ENCODE data around the gene PXDN.
"Not testable (repeated sequence)": the region's sequence is repeated elsewhere in the genome, so short reads cannot be mapped to it uniquely, and the experiment has no call there.

PXDN gene

DNA sequence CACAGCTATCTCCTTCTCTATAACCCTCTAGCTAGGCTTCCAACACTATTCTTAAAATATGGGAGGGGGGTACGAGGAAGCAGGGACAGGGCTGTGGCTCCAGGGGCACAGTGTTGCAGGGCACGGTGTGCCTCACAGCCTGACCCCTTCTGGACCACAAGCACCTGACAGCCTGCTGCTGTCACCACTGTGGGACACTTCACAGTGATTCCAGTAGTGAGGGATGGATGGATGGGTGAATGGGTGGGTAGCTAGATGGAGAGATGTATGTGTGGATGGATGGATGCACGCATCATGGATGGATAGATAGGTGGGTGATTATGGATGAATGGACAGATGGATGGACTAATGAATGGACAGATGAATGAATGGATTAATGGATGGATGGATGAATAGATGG is 21.6 kb downstream of the PXDN start:
- DNase-seq (ENCODE audit: low read depth): no peak

DNA sequence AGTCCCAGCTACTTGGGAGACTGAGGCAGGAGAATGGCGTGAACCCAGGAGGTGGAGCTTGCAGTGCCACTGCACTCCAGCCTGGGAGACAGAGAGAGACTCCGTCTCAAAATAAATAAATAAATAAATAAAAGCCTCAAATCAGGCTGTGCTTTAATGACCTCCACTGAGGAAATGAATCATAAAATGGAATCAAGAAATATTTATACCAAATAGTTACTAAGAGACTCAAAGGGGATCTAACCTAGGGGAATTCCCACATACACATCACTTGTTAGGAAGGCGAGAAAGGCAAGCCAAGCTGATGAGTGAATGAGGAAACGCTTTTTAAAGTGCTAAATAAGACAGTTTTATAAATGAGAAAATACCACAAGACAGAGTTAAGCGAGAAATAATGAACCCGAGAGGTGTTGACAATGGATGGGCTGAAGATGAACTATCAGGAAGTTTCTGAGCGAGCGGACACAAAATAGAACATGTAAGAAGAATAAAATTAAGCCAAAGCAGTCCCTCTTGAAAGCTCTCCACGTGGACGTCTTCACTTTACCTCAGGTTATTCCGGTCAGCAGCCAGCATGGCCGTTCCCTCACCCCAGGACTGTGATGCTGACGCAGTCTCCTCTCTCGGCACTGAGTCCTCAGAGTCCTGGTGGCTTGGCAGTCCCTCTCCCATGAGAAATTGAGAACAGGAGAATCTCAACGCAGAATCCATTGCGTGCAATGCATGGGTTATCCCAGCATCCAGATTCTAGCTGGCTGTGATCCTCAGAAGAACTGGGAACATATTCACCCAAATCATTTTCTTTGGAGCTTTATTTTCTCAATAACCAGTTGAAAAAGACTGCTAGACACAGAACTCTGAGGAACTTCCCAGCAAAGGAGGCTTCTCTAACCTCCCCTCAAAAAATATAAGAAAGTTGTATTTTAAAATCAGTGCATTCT is 22.3 kb downstream of the PXDN start:
- no peak for DNase-seq (ENCODE audit: low read depth)

DNA sequence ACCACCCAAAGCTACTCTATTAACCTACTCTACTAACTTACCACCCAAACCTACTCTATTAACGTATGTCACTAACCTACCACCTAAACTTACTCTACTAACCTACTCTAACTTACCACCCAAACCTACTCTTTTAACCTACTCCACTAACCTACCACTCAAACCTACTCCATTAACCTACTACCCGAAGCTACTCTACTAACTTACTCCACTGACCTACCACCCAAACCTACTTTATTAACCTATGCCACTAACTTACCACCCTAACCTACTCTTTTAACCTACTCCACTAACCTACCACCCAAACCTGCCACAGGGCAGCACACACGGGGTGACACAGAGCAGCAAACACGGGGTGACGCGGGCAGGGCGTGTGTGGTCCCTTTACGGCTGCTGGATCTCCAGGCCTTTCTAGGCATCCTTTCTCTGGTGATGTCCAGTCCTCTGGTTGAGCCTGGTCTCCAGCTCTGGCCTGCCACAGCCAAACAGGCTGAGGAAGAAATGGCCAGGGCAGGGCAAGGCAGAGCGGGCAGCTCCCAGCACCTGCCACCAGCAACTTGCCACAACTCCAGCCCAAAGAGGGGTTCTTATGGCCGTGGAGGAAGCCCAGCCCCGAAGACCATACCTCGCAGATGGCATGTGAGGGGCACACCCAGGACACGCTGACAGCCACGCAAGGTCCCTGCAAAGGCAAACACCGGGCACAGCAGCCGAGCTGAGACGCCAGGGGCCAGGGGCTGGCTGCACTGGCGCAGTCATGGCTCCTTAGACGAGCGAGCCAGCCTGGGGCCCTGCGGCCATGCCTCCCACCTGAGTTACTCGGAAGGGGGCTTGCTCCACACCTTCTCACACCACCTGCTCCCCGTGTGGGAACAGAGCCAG is 25.7 kb downstream of the PXDN start:
- no peak for DNase-seq (ENCODE audit: low read depth)

DNA sequence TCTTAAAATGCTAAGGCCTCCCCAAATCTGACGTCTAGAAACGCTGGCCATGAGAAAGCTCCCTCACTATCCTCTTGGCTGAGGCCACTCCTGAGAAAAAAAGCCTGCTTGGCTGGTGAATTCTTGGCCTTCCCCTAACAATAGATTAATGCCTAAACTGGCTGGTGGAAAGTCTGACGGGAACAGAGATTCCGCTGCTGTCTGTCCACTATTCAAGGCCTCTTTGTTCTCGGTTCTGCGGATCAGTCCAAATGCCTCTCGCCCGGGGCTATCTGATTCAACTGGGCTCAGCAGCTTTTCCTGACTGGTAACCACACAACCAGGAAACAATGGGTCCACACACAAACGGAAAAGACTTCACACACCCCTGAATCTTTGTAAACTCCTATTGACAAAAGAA is 27.2 kb downstream of the PXDN start:
- DNase-seq (ENCODE audit: low read depth): no peak

DNA sequence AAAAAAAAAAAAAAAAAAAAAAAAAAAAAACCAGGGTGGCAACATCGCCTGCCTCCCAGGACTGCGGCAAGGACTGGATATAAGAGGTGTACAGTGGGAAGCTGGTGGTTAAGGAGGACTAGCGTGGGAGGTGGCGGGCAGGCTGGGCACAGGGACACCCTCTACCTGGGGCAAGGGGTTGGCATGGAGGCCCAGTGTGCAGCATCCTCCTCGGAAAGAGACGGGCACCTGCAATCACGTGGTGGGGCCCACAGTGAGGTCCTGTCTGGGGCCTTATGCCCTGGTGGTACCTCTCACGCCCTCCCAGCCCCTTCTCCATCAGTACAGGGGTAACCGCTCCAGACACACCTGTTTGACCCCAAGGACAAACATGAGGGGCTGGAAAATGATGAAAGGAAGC is 27.9 kb downstream of the PXDN start:
- no peak for DNase-seq (ENCODE audit: low read depth)

DNA sequence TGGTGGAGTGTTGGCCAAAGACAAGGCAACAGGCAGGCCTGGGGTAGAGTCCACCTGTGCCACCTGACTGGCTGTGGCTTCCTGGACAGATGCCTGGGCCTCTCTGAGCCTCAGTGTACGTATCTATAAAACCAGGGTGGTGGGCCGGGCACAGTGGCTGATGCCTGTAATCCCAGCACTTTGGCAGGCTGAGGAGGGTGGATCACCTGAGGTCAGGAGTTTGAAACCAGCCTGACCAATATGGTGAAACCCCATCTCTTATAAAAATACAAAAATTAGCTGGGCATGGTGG is 28.4 kb downstream of the PXDN start:
- not testable (repeated sequence) for DNase-seq (ENCODE audit: low read depth)

DNA sequence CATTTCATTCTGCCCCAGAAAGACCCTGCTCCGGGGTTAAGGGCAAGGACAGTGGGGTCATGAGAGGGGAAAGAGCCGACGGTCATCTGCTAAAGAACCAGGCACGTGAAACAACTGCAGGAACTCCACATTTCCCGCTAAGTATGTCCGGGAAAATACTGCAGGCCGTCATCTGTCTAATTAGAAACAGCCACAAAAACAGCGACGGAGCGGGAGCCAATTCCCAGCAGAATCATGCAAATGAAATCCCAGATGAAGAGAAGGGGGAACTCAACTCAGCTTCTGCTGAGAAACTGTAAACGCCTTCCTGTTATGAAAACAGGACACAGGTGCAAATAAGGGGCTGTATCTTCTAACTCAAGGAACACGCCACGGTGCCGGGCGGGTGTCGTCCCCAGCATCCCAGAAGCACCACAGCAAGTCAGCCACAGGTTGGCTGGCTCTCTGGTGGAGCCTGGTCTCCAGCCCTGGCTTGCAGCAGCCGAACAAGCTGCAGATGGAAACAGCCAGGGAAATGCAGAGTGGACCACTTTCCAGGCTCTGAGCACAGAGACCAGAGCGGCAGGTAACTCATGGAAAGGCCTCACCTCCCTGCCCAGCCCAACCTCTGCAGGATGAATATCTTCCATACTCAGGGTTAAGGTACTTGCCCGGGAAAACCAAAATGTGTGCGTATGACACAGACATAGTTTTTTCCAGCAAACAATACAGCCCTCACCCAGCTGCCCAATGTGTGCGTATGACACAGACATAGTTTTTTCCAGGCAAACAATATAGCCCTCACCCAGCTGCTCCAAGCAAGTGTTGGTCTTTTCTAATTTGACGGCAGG is 28.9 kb downstream of the PXDN start:
- DNase-seq (ENCODE audit: low read depth): no peak

DNA sequence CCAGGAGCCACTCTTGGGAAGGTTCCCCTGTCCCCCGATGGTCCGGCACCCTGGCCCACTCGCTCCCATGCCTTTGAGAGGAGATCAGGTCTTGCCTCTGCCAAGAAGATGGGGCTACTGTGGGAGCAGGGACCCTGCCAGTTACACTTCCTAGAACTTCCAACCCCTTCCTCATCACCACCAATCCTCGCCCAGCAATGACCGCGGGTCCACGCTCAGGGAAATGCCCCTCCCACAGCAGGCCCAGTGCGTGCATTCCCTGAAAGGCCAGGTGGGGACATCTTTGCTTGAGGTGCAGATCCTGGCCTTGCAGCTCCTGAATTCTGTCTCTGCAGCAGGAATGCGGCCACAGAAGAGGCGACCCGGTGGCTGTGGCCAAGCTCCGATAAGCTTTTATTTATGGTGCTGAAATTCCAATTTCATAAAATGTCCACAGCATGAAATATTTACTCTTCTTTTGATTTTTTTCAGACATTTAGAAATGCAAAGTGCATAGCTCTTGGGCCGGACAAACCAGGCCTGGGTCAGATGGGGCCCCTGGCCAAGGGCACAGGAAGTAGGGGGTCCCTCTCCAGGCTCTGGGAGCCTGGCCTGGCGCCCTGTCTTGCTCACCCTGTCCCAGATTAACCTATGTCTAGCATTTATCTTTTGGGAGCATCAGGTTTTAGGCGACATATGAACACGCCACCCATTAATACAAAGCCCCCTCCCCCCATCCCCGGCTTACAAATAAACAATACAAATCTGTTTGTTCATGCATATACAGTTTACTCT is 29.8 kb downstream of the PXDN start:
- no peak for DNase-seq (ENCODE audit: low read depth)

DNA sequence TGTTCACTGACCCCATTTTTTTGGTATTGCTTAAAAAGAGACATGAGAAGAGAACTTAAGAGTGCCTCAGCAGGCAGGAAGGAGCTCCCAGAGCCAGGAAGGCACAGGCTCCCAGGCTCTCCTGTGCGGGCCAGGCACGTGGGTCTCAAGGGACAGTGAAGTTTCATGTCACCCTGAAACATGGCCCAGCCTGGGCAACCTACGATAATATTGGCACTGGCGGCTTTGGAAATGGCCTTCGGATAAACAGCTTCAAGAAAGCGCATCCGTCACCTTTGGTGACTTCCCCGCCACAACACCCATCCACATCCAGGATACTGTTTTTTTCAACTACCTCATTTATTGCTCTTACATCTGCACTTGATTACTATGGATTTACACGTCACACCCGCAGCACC is 30.5 kb downstream of the PXDN start:
- no peak for DNase-seq (ENCODE audit: low read depth)

DNA sequence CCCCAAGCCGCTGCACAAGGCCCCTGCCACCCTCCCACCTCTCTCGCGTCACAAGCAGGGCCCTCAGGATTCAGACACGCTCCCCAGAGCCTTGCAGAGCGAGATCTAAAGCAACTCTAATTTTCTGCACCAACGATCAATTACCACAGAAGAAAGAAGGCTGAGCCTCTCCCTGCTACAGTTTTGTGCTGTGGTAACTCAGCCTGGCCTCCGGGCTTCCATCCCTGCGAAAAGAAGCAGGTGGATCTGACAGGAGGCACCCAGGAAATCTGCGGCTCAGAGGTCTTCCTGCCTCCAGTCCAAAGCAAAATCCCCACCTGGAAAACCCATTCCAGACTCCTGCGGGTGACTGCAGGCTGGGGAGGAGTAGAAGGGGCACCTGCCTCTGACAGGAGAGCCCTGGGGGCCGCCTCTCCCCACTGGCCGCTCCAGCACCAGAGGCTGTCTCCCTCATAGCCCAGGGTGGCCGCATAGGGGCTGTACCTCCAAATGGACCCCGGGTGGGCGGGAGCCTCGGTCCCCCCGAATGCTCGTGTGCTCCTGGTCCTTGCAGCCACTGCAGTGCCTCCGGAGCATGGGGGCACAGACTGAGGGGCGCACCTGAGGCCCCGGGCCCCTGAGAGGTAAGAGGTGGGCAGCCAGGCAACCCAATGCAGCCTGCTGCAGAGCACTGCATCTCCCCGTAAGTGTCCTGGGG is 31.0 kb downstream of the PXDN start:
- DNase-seq (ENCODE audit: low read depth): no peak

DNA sequence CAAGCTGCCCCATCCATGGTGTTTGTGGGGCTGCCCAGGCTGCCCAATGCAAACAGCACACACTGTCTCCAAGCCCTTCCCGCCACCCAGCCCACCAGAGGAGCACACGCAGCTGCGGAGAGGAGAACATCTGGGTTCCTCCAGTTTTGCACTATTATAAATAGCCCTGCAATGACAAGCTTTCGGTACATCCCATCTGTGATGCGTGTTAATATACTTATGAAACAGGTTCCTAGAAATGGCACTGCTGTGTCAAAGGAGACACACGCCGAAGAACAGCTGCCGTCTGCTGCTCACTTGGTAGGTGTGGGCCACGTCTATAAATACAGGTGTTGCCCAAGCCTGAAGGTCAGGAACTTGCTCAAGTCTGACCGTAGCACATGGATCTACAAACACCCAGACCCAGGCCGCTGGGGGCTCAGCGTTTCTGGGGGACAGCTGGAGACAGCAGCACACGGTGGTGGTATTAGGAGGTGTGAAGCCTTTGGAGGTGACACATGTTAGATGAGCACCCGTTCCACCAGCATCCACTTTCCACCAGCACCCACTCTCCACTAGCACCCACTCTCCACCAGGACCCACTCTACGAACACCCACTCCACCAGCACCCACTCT is 34.3 kb downstream of the PXDN start:
- no peak for DNase-seq (ENCODE audit: low read depth)

DNA sequence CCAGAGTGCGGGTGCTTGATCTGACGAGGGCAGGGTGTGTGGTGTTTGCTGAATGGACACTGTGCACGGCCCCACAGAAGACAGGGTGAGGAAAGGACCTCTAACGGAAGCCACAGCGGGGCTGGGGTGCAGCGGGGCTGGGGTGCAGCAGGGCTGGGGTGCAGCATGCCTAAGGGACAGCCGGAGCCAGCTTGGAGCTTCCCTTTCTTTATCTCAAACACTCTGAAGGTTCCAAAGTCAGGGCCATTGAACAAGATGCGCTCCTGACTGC is 35.0 kb downstream of the PXDN start:
- DNase-seq (ENCODE audit: low read depth): no peak

DNA sequence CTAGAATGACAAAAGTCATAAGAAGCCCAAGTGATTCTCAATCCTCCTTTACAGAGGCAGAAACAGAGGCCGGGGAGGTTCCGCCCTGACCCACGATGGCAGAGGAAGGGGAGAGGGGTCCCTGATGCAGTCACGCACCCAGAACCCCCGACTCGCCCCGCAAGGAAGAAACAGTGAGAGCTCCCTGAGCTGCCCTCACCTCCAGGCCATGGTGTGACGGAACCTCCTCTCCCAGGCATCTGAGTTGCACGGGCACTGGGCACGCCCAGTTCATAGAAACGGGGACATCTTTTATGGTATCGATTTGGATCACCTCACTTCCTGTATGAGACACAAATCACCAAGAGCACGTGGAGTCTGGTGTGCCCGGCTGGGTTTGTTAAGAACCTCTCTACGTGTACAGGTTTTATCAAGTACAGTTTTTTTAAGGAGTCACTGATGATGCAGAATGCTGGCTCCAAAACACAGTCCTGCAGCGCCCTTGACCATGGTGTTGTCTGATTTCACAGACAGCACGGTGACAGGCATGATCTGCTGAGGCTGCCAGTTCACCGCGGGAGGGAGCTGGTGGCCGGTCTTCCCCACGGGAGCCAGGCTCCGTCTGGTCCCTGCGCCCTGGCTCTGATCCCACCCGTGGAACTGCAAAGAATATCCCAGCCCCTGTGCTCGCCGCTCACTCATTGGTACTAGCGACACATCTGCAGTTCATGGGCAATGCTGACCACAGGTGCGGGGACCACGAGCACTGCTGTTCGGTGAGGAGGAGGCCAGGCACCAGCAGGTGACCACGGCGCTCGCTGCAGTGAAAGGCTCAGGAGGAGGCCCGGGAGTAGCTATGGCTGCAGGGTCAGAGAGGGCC is 35.6 kb downstream of the PXDN start:
- no peak for DNase-seq (ENCODE audit: low read depth)

DNA sequence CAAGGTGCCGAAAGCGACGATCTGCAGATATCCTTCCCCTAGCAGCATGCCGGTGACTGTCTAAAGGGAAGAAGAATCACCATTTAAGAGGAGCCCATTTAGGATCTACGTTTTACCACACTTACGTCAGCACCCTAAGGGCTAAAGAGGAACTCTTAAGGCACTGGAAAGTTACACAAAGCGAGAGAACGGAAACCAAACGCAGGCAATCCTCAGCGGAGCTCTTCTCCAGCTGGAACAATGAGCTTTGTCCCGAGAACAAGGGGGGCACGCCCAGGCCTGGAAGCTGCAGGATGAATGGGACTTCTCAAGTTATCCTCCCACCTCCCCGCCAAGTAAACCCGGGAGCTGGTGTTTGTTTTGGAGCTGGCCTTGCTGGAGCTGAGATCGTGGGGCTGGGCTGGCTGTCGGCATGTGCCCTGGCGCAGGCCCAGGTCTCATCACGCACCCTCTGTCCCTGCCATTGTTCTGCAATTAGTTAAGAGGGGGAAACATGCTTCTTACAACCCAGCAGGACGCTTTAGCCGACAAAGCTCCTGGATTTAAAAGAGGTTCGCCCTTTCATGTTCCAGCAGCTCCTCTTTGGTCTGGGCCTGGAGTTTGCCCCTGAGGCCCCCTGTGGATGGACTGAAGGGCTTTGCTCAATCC is 36.4 kb downstream of the PXDN start:
- DNase-seq (ENCODE audit: low read depth): no peak

DNA sequence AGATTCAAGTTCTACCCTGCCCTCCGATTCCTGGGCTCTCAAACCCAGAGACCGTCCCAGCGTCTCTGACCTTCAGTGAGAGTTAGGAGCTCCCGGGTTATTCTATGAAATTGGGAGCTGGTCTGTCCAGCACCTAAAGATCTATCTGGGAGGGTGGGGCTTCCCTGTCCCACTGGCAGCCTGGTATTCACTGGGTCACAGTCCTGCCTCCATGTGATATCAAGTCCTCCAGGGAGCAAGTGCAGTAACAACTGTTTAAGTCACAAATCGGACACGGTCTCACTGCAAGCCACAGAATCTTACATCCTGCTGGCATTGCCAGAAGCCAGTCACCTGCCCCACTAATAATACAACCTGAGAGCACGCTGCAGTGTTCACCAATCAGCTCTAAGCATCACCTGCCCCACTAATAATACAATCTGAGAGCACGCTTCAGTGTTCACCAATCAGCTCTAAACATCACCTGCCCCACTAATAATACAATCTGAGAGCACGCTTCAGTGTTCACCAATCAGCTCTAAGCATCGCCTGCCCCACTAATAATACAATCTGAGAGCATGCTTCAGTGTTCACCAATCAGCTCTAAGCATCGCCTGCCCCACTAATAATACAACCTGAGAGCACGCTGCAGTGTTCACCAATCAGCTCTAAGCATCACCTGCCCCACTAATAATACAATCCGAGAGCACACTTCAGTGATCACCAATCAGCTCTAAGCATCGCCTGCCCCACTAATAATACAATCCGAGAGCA is 38.0 kb downstream of the PXDN start:
- DNase-seq (ENCODE audit: low read depth): not testable (repeated sequence)

DNA sequence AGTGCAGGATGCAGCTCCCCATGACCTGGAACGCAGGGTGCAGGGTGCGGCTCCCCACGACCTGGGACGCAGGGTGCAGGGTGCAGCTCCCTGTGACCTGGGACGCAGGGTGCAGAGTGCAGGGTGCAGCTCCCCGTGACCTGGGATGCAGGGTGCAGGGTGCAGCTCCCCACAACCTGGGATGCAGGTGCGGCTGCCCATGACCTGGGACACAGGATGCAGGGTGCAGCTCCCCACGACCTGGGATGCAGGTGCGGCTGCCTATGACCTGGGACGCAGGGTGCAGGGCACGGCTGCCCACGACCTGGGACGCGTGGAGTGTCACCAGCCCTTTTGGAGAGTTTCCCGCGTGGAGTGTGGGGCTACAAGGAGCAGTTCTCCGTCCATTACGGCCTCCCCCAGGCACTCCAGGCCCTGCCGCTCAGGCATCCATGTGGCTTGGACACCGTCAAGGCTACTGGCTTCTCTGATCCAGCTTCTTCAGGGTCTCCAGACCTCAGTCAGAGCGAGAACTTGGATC is 38.7 kb downstream of the PXDN start:
- no peak for DNase-seq (ENCODE audit: low read depth)

DNA sequence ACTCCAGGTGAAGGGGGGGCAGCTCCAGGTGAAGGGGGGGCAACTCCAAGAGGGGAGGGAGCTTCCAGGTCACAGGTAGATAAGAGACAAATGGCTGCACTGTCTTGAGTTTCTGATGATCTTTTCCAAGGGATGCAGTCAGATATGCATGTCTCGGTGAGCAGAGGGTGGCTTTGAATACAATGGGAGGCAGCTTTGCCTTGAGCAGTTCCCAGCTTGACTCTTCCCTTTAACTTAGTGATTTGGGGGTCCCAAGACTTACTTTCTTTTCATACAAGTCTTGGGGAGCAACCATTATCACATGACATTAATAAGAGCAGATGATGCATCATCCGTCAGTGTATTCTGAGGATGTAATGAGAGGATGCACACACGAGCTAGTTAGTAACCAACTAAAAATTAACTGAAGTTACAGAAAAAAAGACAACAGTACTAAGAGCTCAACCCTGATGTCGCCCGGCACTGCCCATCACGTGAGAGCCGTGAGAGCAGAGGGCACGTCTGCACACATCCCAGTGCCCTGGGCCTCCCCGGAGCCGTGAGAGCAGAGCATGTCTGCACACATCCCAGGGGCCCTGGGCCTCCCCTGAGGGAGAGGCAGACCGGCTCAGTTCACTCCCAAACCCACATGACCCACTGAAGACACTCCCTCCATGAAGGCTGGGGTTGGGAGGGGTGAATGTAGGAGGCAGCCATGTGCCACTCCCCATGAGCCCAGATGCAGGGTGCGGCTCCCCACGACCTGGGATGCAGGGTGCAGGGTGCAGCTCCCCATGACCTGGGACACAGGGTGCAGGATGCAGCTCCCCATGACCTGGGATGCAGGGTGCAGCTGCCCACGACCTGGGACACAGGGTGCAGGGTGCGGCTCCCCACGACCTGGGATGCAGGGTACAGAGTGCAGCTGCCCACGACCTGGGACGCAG is 39.4 kb downstream of the PXDN start:
- no peak for DNase-seq (ENCODE audit: low read depth)
